C4-2B (cell line): ENCODE results near the gene STIP1.

Source experiments
- CTCF ChIP-seq: fragments of 450-650 bp; conservative IDR thresholded peaks from 2 replicates; pipeline ENCODE4 v1.5.1; 2017; ENCODE audit warnings: mild to moderate bottlenecking
- ZFX ChIP-seq: fragments of 450-650 bp; IDR thresholded peaks from 2 replicates; pipeline ENCODE4 v1.6.1; 2017

GRCh38 chr11:64170419-64170818 is 15.6 kb upstream of the STIP1 start:
- no peak for TF ChIP-seq CTCF
- no peak for TF ChIP-seq ZFX
